CD4-positive, alpha-beta memory T cell (primary cell): ENCODE data around the gene SLAMF8. TPM values are rescaled to one million over a fixed set of nuclear protein-coding genes. Genes with fewer than 3 reads are reported as not detected.

Experiments
- CTCF ChIA-PET: fragments of 350-600 bp; sonication (Branson Sonifier 250); formaldehyde crosslinking; loops from one replicate; lab custom pipeline; 2021; ENCODE audit warnings: inconsistent platforms; ENCODE audit not compliant: partially characterized antibody; lab: Charles Lee
- POLR2A ChIA-PET: fragments of 350-600 bp; sonication (Branson Sonifier 250); formaldehyde crosslinking; loops from one replicate; lab custom pipeline; 2021; ENCODE audit not compliant: partially characterized antibody; lab: Charles Lee
- DNase-seq, 5 donors: peaks; one replicate each; pipeline versions ENCODE4 v3.0.0 to v3.0.0-alpha.2; 2020 to 2022; ENCODE audit warnings: mixed read lengths in 1 of 5
- H3K27ac ChIP-seq: one replicate; pipeline ENCODE4 v1.7.0; 2013; ENCODE audit warnings: low read depth, low read length
- H3K27me3 ChIP-seq: 2 replicates; pipeline ENCODE4 v1.7.0; 2013; ENCODE audit warnings: mild to moderate bottlenecking, low read length, moderate library complexity; ENCODE audit not compliant: insufficient read depth
- H3K36me3 ChIP-seq: 2 replicates; pipeline ENCODE4 v1.7.0; 2013; ENCODE audit warnings: mild to moderate bottlenecking, low read length, moderate library complexity; ENCODE audit not compliant: insufficient read depth
- H3K4me1 ChIP-seq: 2 replicates; pipeline ENCODE4 v1.7.0; 2013; ENCODE audit warnings: mild to moderate bottlenecking, low read length, moderate library complexity; ENCODE audit not compliant: insufficient read depth
- H3K4me3 ChIP-seq, 2 donors: one replicate each; pipeline ENCODE4 v1.7.0; 2013; ENCODE audit warnings: low read length in 2 of 2, mild to moderate bottlenecking in 1 of 2
- H3K9me3 ChIP-seq, 2 donors: one replicate each; pipeline ENCODE4 v1.7.0; 2013; ENCODE audit warnings: low read length in 2 of 2, control low read depth in 1 of 2; ENCODE audit not compliant: control insufficient read depth in 1 of 2
- H3K27ac Mint-ChIP-seq, 7 donors: one replicate each; pipeline ENCODE4 v1.8.0; 2020 to 2021; ENCODE audit warnings: mixed read lengths in 7 of 7, mild to moderate bottlenecking in 6 of 7, inconsistent platforms in 3 of 7, moderate library complexity in 3 of 7
- H3K27me3 Mint-ChIP-seq, 2 donors: one replicate each; pipeline ENCODE4 v1.8.0; 2020 to 2021; ENCODE audit warnings: mixed read lengths in 2 of 2
- H3K36me3 Mint-ChIP-seq, 2 donors: one replicate each; pipeline ENCODE4 v1.8.0; 2020 to 2021; ENCODE audit warnings: mixed read lengths in 2 of 2, inconsistent platforms in 1 of 2, mild to moderate bottlenecking in 1 of 2
- H3K4me1 Mint-ChIP-seq, 4 donors: one replicate each; pipeline ENCODE4 v1.8.0; 2020 to 2021; ENCODE audit warnings: mixed read lengths in 4 of 4, mild to moderate bottlenecking in 1 of 4
- H3K4me3 Mint-ChIP-seq, 8 donors: one replicate each; pipeline ENCODE4 v1.8.0; 2020 to 2021; ENCODE audit warnings: mixed read lengths in 8 of 8, mild to moderate bottlenecking in 7 of 8, moderate library complexity in 6 of 8, inconsistent platforms in 3 of 8
- H3K9me3 Mint-ChIP-seq, 8 donors: one replicate each; pipeline ENCODE4 v1.8.0; 2020 to 2021; ENCODE audit warnings: mixed read lengths in 8 of 8, mild to moderate bottlenecking in 5 of 8, inconsistent platforms in 3 of 8, moderate library complexity in 1 of 8
- intact Hi-C: fragments of 100-400 bp; cut with micrococcal nuclease; formaldehyde crosslinking; loops from one replicate; pipeline ENCODE4 v1.15.1; 2023
- polyA plus RNA-seq, 2 donors: library from polyadenylated mRNA; unstranded; fragments of 300-500 nt; fragmentation: Illumina TruSeq; gene quantifications; one replicate each; pipeline ENCODE4 v1.2.3, GENCODE V29; 2021
- total RNA-seq, 2 experiments: library from RNA; stranded (reverse); gene quantifications; one replicate each; pipeline ENCODE4 v1.2.3, GENCODE V29; 2021

SLAMF8 gene
- total RNA-seq (1 to 10 TPM; 2.0 TPM), polyA plus RNA-seq (not detected)

DNA sequence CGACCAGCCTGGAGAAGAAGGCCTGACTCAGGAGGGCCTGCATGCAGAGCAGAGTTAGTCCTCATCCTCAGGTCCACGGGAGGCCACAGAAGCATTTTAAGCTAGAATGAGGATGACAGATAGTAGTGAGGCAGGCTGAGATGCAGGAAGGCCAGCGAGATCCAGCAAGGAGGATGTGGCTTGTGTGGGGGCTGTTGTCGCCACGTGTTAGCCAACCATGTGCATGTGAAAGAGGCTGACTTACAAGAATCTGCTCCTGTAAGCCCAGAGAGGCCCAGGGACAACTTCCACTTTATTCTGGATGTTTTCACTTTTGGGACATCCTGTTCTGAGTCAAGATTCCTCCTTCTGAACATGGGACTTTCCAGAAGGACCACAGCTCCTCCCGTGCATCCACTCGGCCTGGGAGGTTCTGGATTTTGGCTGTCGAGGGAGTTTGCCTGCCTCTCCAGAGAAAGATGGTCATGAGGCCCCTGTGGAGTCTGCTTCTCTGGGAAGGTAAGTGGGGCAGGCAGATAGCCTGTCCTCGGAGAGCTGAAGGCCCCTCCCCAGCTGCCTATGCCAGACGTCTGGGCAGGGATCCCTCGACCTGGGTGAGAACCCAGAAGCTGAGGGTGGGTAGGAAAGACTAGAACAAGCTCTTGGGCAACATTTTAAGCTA lies at the start of gene SLAMF8:
SLAMF8 (plus strand) TSS at position 433 of the 661 bp plus-strand sequence; CDS start at position 459, 26 bp downstream.
- Histone ChIP-seq H3K4me3 (peak within 1 kb of the TSS in 1 of 2 donors; percentile 13), H3K9me3 (no peaks in the 10 kb centered on the region), H3K36me3 (no peaks in the 10 kb centered on the region), H3K27me3 (no peaks in the 10 kb centered on the region), H3K4me1 (peaks cover 42% of the 10 kb centered on the region), H3K27ac (no peak within 1 kb of the TSS)
- CTCF ChIA-PET, result interaction anchor here (1.1 to 1.7 kb wide), 3 partner anchors 13 to 27 kb away, joined by 3 to 7 read pairs (median 5); no protein-coding TSS in a partner anchor
- Mint-ChIP-seq H3K36me3 (no peaks in the 10 kb centered on the region), H3K4me1 (peaks cover 35 to 56% (median 48%) of the 10 kb centered on the region in 4 donors), H3K27me3 (no peaks in the 10 kb centered on the region), H3K27ac (peak within 1 kb of the TSS in 6 of 7 donors; percentile 54 to 85 (median 74)), H3K4me3 (peak within 1 kb of the TSS in 7 of 8 donors; percentile 54 to 74 (median 64)), H3K9me3 (peaks cover 0 to 42% (median 19%) of the 10 kb centered on the region in 8 donors)
- peak; percentile 38 to 53 (median 42) for DNase-seq
- intact Hi-C loops, result no loop called here
- POLR2A ChIA-PET, result interaction anchor here (0.6 to 3.4 kb wide), 7 partner anchors 25 to 98 kb away, joined by 3 to 25 read pairs (median 7); partner anchors contain the start of gene TAGLN2

DNA sequence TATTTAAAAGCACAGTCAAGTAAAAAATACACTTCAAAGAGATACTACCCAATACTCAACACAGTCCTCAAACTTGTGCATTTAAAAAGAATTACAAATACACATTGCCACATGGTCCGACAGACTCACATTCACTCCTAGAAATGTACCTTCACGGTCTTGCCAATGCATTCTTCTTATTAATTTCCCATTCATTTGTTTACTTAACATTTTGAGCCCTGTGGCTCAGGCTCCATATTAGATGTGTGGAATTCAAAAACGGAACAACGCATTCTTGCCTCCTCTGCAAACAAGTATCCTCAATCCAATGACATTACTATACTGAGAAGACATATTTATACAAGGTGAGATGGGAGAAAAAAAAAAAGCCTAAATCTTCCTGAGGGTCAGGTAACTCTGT lies 48.4 kb upstream of the SLAMF8 start:
- H3K9me3 Mint-ChIP-seq, result no peaks in the 10 kb centered on the region
- no peak overlapping the region for H3K4me3 ChIP-seq
- no peaks in the 10 kb centered on the region for H3K27me3 ChIP-seq
- no peaks in the 10 kb centered on the region for H3K9me3 ChIP-seq
- peaks cover 11 to 35% (median 23%) of the 10 kb centered on the region in 4 donors for H3K4me1 Mint-ChIP-seq
- no peaks in the 10 kb centered on the region for H3K36me3 ChIP-seq
- H3K36me3 Mint-ChIP-seq, result no peaks in the 10 kb centered on the region
- ChIA-PET POLR2A (no interaction called here), CTCF (interaction anchor here (0.7 to 4.8 kb wide), 6 partner anchors 9 to 564 kb away, joined by 3 to 36 read pairs (median 4); no protein-coding TSS in a partner anchor)
- DNase-seq, result no peak
- peaks cover 16% of the 10 kb centered on the region for H3K4me1 ChIP-seq
- intact Hi-C loops, result no loop called here
- H3K27me3 Mint-ChIP-seq, result no peaks in the 10 kb centered on the region
- peak overlapping the region in 2 of 7 donors; percentile 13 to 70 for H3K27ac Mint-ChIP-seq
- no peak overlapping the region for H3K4me3 Mint-ChIP-seq
- H3K27ac ChIP-seq, result no peak overlapping the region

DNA sequence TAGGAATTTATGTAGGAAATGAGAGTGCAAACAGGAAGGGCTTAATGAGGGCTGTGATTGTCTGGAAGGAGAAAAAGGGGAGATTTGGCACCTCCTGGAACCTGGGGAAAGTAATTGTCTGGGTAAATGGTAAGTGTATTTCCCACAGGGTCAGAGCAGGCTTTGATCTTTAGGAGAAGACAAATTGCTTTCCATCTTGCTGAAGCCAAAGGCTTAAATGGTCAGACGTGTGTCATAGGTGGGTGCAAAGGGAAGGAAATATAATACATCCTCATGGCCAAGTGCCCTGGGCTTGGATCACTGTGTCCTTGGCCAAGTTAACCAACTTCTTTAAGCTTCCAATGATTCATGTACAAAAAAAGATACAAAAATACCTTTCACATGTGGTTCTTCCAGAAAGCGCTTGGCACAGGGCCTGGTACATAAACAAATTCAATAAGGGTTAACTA lies 47.2 kb upstream of the SLAMF8 start:
- peaks cover 16% of the 10 kb centered on the region for H3K4me1 ChIP-seq
- H3K4me3 Mint-ChIP-seq, result peak overlapping the region in 4 of 8 donors; percentile 25 to 83 (median 73)
- no peaks in the 10 kb centered on the region for H3K27me3 ChIP-seq
- ChIA-PET CTCF (interaction anchor here (1.4 to 4.8 kb wide), 3 partner anchors 11 to 111 kb away, joined by 3 to 36 read pairs (median 6); no protein-coding TSS in a partner anchor), POLR2A (no interaction called here)
- DNase-seq, result no peak
- no peak overlapping the region for H3K4me3 ChIP-seq
- H3K9me3 Mint-ChIP-seq, result no peaks in the 10 kb centered on the region
- no peaks in the 10 kb centered on the region for H3K9me3 ChIP-seq
- H3K27ac Mint-ChIP-seq, result peak overlapping the region in 4 of 7 donors; percentile 12 to 81 (median 52)
- no peaks in the 10 kb centered on the region for H3K36me3 Mint-ChIP-seq
- H3K4me1 Mint-ChIP-seq, result peaks cover 13 to 44% (median 31%) of the 10 kb centered on the region in 4 donors
- intact Hi-C loops, result no loop called here
- H3K36me3 ChIP-seq, result no peaks in the 10 kb centered on the region
- no peaks in the 10 kb centered on the region for H3K27me3 Mint-ChIP-seq
- H3K27ac ChIP-seq, result no peak overlapping the region

DNA sequence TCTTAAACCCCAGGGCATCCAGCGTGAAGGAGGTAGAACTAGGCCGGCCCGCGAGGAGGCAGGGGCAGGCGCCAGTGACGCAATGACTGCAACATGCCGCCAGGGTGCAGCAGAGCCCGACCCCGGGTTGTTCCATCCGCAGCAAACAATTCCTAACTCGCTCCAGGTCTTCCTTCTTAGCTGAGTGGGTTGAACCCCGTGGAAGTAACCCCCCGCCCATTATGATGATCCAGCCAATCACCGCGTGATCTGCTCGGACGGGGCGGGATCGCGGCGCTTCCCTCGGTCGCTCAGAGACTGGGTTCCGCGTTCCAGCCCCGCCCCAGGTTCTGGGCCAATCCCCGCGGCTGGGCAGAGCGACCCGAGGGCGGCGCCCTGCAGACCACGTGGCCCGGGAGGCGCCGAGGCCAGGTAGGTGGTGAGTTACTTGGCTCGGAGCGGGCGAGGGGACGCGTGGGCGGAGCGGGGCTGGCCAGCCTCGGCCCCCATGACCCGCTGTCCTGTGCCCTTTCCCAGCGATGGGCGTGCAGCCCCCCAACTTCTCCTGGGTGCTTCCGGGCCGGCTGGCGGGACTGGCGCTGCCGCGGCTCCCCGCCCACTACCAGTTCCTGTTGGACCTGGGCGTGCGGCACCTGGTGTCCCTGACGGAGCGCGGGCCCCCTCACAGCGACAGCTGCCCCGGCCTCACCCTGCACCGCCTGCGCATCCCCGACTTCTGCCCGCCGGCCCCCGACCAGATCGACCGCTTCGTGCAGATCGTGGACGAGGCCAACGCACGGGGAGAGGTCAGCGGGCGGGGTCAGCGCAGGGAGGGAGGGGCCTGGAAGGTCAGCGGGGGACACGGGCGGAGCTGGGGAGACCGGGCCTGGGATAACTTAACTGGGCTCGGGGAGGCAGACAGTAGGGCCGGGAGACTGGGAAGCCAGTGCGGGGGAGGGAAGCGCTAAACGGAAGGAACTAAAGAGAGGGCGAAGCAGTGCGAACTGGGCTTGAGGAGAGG lies 45.8 kb upstream of the SLAMF8 start, which contains the start of gene DUSP23:
DUSP23 (plus strand) TSS at position 380 of the 1,000 bp plus-strand sequence; CDS start at position 519, 139 bp downstream.
- Histone ChIP-seq H3K27ac (peak within 1 kb of the TSS; percentile 61), H3K9me3 (no peaks in the 10 kb centered on the region), H3K4me1 (peaks cover 16% of the 10 kb centered on the region), H3K27me3 (no peaks in the 10 kb centered on the region), H3K36me3 (no peaks in the 10 kb centered on the region), H3K4me3 (peak within 1 kb of the TSS; percentile 39 to 57)
- CTCF ChIA-PET, result interaction anchor here (0.6 to 10.7 kb wide), 14 partner anchors 8 to 252 kb away, joined by 3 to 116 read pairs (median 4); partner anchors contain the start of genes FCRL6 and PIGM
- peak; percentile 96 to 97 (median 97) for DNase-seq
- intact Hi-C loops, result loop anchor here (1.0 kb wide), 7 partner anchors 17 to 318 kb away; partner anchors contain the start of gene IGSF9
- Mint-ChIP-seq H3K4me3 (peak within 1 kb of the TSS; percentile 83 to 93 (median 87)), H3K9me3 (no peaks in the 10 kb centered on the region), H3K27me3 (no peaks in the 10 kb centered on the region), H3K36me3 (no peaks in the 10 kb centered on the region), H3K27ac (peak within 1 kb of the TSS; percentile 81 to 96 (median 92)), H3K4me1 (peaks cover 14 to 55% (median 36%) of the 10 kb centered on the region in 4 donors)
- POLR2A ChIA-PET, result interaction anchor here (0.6 to 2.8 kb wide), 9 partner anchors 9 to 251 kb away, joined by 3 to 24 read pairs (median 5); partner anchors contain the start of genes PIGM and TAGLN2

DNA sequence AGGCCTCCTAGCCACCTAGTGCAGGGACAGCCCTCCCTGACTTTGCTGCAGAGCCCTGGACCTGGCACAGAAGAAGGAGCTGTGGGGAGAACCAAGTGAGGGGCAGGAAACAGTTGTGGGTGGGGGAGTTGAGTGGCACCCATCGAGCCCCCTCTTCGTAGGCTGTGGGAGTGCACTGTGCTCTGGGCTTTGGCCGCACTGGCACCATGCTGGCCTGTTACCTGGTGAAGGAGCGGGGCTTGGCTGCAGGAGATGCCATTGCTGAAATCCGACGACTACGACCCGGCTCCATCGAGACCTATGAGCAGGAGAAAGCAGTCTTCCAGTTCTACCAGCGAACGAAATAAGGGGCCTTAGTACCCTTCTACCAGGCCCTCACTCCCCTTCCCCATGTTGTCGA lies 44.7 kb upstream of the SLAMF8 start:
- Histone ChIP-seq H3K36me3 (no peaks in the 10 kb centered on the region), H3K9me3 (no peaks in the 10 kb centered on the region), H3K4me3 (no peak overlapping the region), H3K27me3 (no peaks in the 10 kb centered on the region), H3K27ac (no peak overlapping the region), H3K4me1 (peaks cover 16% of the 10 kb centered on the region)
- Mint-ChIP-seq H3K27ac (peak overlapping the region in 5 of 7 donors; percentile 11 to 96 (median 80)), H3K4me1 (peaks cover 14 to 55% (median 36%) of the 10 kb centered on the region in 4 donors), H3K4me3 (peak overlapping the region in 6 of 8 donors; percentile 83 to 90 (median 87)), H3K27me3 (no peaks in the 10 kb centered on the region), H3K9me3 (no peaks in the 10 kb centered on the region), H3K36me3 (no peaks in the 10 kb centered on the region)
- ChIA-PET POLR2A (interaction anchor here (2.2 to 2.8 kb wide), 3 partner anchors 18 to 143 kb away, joined by 7 to 24 read pairs (median 14); partner anchors contain the start of gene TAGLN2), CTCF (interaction anchor here (1.5 to 10.7 kb wide), 4 partner anchors 12 to 225 kb away, joined by 3 to 116 read pairs (median 24); no protein-coding TSS in a partner anchor)
- intact Hi-C loops, result no loop called here
- no peak for DNase-seq

DNA sequence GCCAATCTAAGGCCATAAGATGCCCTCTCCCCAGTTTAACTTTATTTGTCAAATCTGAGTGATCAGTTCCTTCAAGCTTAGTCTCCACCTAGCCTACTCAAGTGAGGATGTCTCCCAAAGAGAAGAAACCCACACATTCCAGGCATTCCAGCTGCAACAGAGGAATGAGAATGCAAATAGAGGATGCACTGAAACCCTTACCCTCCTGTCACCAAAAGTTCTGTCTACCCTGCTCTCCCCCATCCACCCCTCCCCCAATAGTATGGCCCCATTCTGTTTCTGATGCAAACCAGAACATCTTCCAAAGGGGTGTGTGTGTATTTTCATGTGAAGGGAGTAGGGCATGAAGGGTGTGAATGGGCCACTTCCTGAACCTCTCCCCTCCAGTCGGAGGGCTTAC lies 42.9 kb upstream of the SLAMF8 start:
- Histone ChIP-seq H3K27ac (no peak overlapping the region), H3K27me3 (no peaks in the 10 kb centered on the region), H3K9me3 (no peaks in the 10 kb centered on the region), H3K4me1 (peaks cover 16% of the 10 kb centered on the region), H3K4me3 (no peak overlapping the region), H3K36me3 (no peaks in the 10 kb centered on the region)
- Mint-ChIP-seq H3K36me3 (no peaks in the 10 kb centered on the region), H3K4me1 (peaks cover 14 to 55% (median 36%) of the 10 kb centered on the region in 4 donors), H3K9me3 (no peaks in the 10 kb centered on the region), H3K27ac (no peak overlapping the region), H3K4me3 (peak overlapping the region in 1 of 8 donors; percentile 9), H3K27me3 (no peaks in the 10 kb centered on the region)
- intact Hi-C loops, result no loop called here
- no peak for DNase-seq
- ChIA-PET POLR2A (no interaction called here), CTCF (interaction anchor here (1.4 to 10.7 kb wide), 2 partner anchors 10 to 109 kb away, joined by 3 to 116 read pairs; no protein-coding TSS in a partner anchor)
